K562 (cell line): ENCODE results near the gene RNF17. TPM values are rescaled to one million over a fixed set of nuclear protein-coding genes. Genes with fewer than 3 reads are reported as not detected.

Experiments used
- ATAC-seq: fragments of 200-7000 bp; cut with Tn5 transposase; 3 replicates; pipeline ENCODE4 v1.9.1; 2020; ENCODE audit warnings: moderate library complexity
- BruUV-seq: library from RNA; stranded (reverse); fragments of 400-500 nt; replicated peaks from 2 replicates; lab custom pipeline; 2021; lab: Mats Ljungman, UMichigan
- CTCF ChIA-PET: fragments of 300-600 bp; formaldehyde crosslinking; extraction: SDS; loops from one replicate; lab custom pipeline; 2021; ENCODE audit warnings: low intra/inter-chr PET ratio; lab: Yijun Ruan, JAX
- POLR2A ChIA-PET: fragments of 300-600, 350-650 bp; sonication (Branson Sonifier 250); formaldehyde crosslinking; extraction: SDS; loops from one replicate; lab custom pipeline; 2021; ENCODE audit warnings: antibody characterized with exemption, inconsistent platforms; lab: Yijun Ruan, JAX
- DNase-seq, 4 experiments: peaks; one replicate each; pipeline versions ENCODE4 v3.0.0 to v3.0.0-alpha.2; 2011 to 2018; ENCODE audit warnings: low spot score in 3 of 4, mixed read lengths in 3 of 4; ENCODE audit errors: extremely low read depth in 1 of 4
- FAIRE-seq: peaks from 2 replicates; lab custom pipeline; 2011; peaks lifted over from hg19 to GRCh38; lab: Jason Lieb, UNC
- H2AFZ ChIP-seq: 2 replicates; pipeline ENCODE4 v1.6.0; 2011; ENCODE audit warnings: low read depth, low read length, control low read depth, inconsistent platforms
- H3K27ac ChIP-seq: fragments of 200-600 bp; 3 replicates; pipeline ENCODE4 v1.8.0; 2011; ENCODE audit warnings: low read depth, mild to moderate bottlenecking, control low read depth, inconsistent platforms, low read length, moderate library complexity, mixed read lengths; ENCODE audit errors: extremely low read depth
- H3K27me3 ChIP-seq, 2 experiments: fragments of 300-600 bp in 1 of 2; 2 replicates in 1 of 2; 3 replicates in 1 of 2; pipeline versions ENCODE4 v1.6.0 to v1.8.0; 2011; ENCODE audit warnings: inconsistent platforms in 2 of 2, low read length in 2 of 2, mild to moderate bottlenecking in 1 of 2, mixed read lengths in 1 of 2, moderate library complexity in 1 of 2; ENCODE audit not compliant: control insufficient read depth in 2 of 2, insufficient read depth in 2 of 2
- H3K36me3 ChIP-seq: fragments of 300-600 bp; 3 replicates; pipeline ENCODE4 v1.8.0; 2011; ENCODE audit warnings: mild to moderate bottlenecking, low read length, inconsistent platforms; ENCODE audit not compliant: control insufficient read depth, insufficient read depth
- H3K4me1 ChIP-seq, 2 experiments: fragments of 200-600 bp in 1 of 2; replicated peaks in 1 of 2; 2 replicates in 1 of 2; 3 replicates in 1 of 2; pipeline versions ENCODE4 v1.5.1 to v1.8.0; 2011; ENCODE audit warnings: inconsistent platforms in 2 of 2, low read length in 2 of 2, mild to moderate bottlenecking in 1 of 2, mixed read lengths in 1 of 2, moderate library complexity in 1 of 2; ENCODE audit not compliant: control insufficient read depth in 2 of 2, insufficient read depth in 2 of 2
- H3K4me2 ChIP-seq: 2 replicates; pipeline ENCODE4 v1.6.1; 2011; ENCODE audit warnings: low read length, control low read depth, inconsistent platforms, mixed read lengths; ENCODE audit not compliant: insufficient read depth
- H3K4me3 ChIP-seq: fragments of 200-600 bp; sonication (generic), shearing (Covaris generic); 2 replicates; pipeline ENCODE4 v1.5.1; 2016; ENCODE audit warnings: control low read depth, inconsistent platforms
- H3K79me2 ChIP-seq: fragments of 200-600 bp; 3 replicates; pipeline ENCODE4 v1.8.0; 2011; ENCODE audit warnings: low read length, inconsistent platforms; ENCODE audit not compliant: control insufficient read depth, insufficient read depth
- H3K9ac ChIP-seq, 2 experiments: 2 replicates each; pipeline versions ENCODE4 v1.6.0 to v1.6.1; 2011; ENCODE audit warnings: low read depth in 2 of 2, low read length in 2 of 2, control low read depth in 1 of 2, inconsistent platforms in 1 of 2, mild to moderate bottlenecking in 1 of 2, mixed read lengths in 1 of 2; ENCODE audit not compliant: insufficient read depth in 1 of 2
- H3K9me1 ChIP-seq: one replicate; pipeline ENCODE4 v1.6.0; 2011; ENCODE audit warnings: inconsistent platforms, mild to moderate bottlenecking, low read length, moderate library complexity; ENCODE audit not compliant: control insufficient read depth, insufficient read depth
- H3K9me3 ChIP-seq: replicated peaks from 2 replicates; pipeline ENCODE4 v1.5.1; 2011; ENCODE audit warnings: low read depth, low read length, inconsistent platforms; ENCODE audit not compliant: control insufficient read depth, insufficient read depth
- H4K20me1 ChIP-seq: replicated peaks from 2 replicates; pipeline ENCODE4 v1.6.1; 2011; ENCODE audit warnings: low read length, inconsistent platforms, mixed read lengths; ENCODE audit not compliant: control insufficient read depth, insufficient read depth
- BCL6 ChIP-seq: fragments of 250-450 bp; sonication (Bioruptor Pico); IDR thresholded peaks from 2 replicates; pipeline ENCODE4 v1.4.0; 2020
- DACH1 ChIP-seq: fragments of 450-650 bp; IDR thresholded peaks from 2 replicates; pipeline ENCODE4 v1.6.1; 2018; ENCODE audit not compliant: partially characterized antibody
- HDAC1 ChIP-seq, 2 experiments: fragments of 450-650 bp; IDR thresholded peaks; 2 replicates each; pipeline ENCODE4 v1.6.1; 2016 to 2017; ENCODE audit warnings: inconsistent platforms in 1 of 2, mild to moderate bottlenecking in 1 of 2, moderate library complexity in 1 of 2
- RAD51 ChIP-seq: fragments of 450-650 bp; IDR thresholded peaks from 2 replicates; pipeline ENCODE4 v1.7.1; 2016; ENCODE audit warnings: low read depth, mild to moderate bottlenecking, borderline replicate concordance
- SIX5 ChIP-seq, 2 experiments: IDR thresholded peaks; 2 replicates each; pipeline ENCODE4 v1.6.1; 2011; ENCODE audit warnings: low read length in 2 of 2, borderline replicate concordance in 1 of 2, low read depth in 1 of 2, mild to moderate bottlenecking in 1 of 2, moderate library complexity in 1 of 2; ENCODE audit not compliant: insufficient read depth in 1 of 2
- THRA ChIP-seq: fragments of 450-650 bp; IDR thresholded peaks from 2 replicates; pipeline ENCODE4 v1.6.1; 2017; ENCODE audit warnings: mild to moderate bottlenecking, moderate library complexity
- ZC3H4 ChIP-seq: sonication (generic); formaldehyde crosslinking; IDR thresholded peaks from 2 replicates; pipeline ENCODE4 v1.9.0; 2021; ENCODE audit warnings: missing genetic modification reagents, borderline replicate concordance
- WGBS: fragments of 100-300 bp; shearing (Covaris generic); methylation state at CpG from one replicate; pipeline ENCODE4 v1.1.6; 2016; ENCODE audit warnings: low coverage, mixed read lengths; ENCODE audit not compliant: insufficient coverage; ENCODE audit errors: missing lambda C conversion rate; 5-methylcytosine and 5-hydroxymethylcytosine counted together
- in situ Hi-C: fragments of 300-500 bp; cut with MboI; formaldehyde crosslinking; loops from 4 replicates; pipeline ENCODE4 v1.15.0; 2018; ENCODE audit warnings: inconsistent platforms, mixed read lengths
- intact Hi-C: fragments of 100-400 bp; cut with micrococcal nuclease; formaldehyde crosslinking; loops from 2 replicates; pipeline ENCODE4 v1.14.2; 2022
- polyA plus RNA-seq, 8 experiments: library from polyadenylated mRNA; depleted of rRNA in 4 of 8; stranded (reverse) in 5 of 8; unstranded in 3 of 8; fragments of >200 nt; fragmentation: Nextera tagmentation in 2 of 8; fragmentation: Illumina TruSeq in 1 of 8; extraction: Ambion mirVana in 2 of 8; extraction: Trizol in 1 of 8; gene quantifications; 2 replicates each; pipeline versions ENCODE4 v1.2.1 to v1.2.3, GENCODE V29; 2011 to 2014; ENCODE audit warnings: inconsistent platforms in 1 of 8, missing spikeins in 1 of 8
- total RNA-seq, 7 experiments: library from RNA; depleted of rRNA in 6 of 7; stranded (reverse); fragments of >200 nt in 6 of 7; fragmentation: Illumina TruSeq in 2 of 7; extraction: Trizol in 2 of 7; gene quantifications; 2 replicates each; pipeline versions ENCODE4 v1.2.1 to v1.2.3, GENCODE V29; 2011 to 2021; ENCODE audit warnings: low replicate concordance in 1 of 7

Gene RNF17
- total and polyA plus RNA-seq, 9 of the 15 experiments (the other 6 are each of a cell fraction or from before 2014, with no cell fraction given): 0.11 to 0.90 (median 0.58) TPM

- Histone ChIP-seq H3K4me3 (no peak overlapping the region), H2AFZ (no peak overlapping the region), H3K79me2 (no peaks in the 10 kb centered on the region), H3K36me3 (no peaks in the 10 kb centered on the region), H3K27ac (no peak overlapping the region), H3K9me1 (no peaks in the 10 kb centered on the region), H3K27me3 (peaks cover 0 to 21% of the 10 kb centered on the region in 2 experiments; a peak in 3 of 5 replicates), H3K4me1 (no peaks in the 10 kb centered on the region; a peak in 1 of 5 replicates), H3K9me3 (no peaks in the 10 kb centered on the region), H3K4me2 (no peak overlapping the region), H3K9ac (no peak overlapping the region), H4K20me1 (no peaks in the 10 kb centered on the region)
- no peak for DNase-seq
- ChIA-PET POLR2A (no interaction called here), CTCF (no interaction called here)
- in situ Hi-C loops (no loop called here), intact Hi-C loops (no loop called here)
- 1% methylated on average over 12 of the region's 12 CpGs for WGBS
- FAIRE-seq: no peak
- no peak for TF ChIP-seq RAD51
- TF ChIP-seq ZC3H4 (CRISPR knock-in tag): no peak
- TF ChIP-seq THRA: no peak
- no peak for TF ChIP-seq SIX5 (IDR thresholded peaks at IDR 0.05; ENCODE audit: borderline replicate concordance in 1 of 2, insufficient read depth in 1 of 2, low read depth in 1 of 2, low read length in 2 of 2)
- TF ChIP-seq HDAC1 (IDR thresholded peaks at IDR 0.05): no peak
- TF ChIP-seq BCL6 (CRISPR knock-in tag): no peak
- TF ChIP-seq DACH1: no peak
- BruUV-seq: no TSS peak
- ATAC-seq: no peak
These were observed 44.8 kb upstream of the RNF17 start for GRCh38 chr13:24719139-24719538.
